Hepatocyte (in vitro differentiated cells): Measurements from ENCODE around the gene DOP1B. TPM values are rescaled to one million over a fixed set of nuclear protein-coding genes. Genes with fewer than 3 reads are reported as not detected.
A peak's percentile ranks its signal among the peaks of the same experiment; 100 is the strongest.

Experiments
- DNase-seq: peaks from one replicate; pipeline ENCODE4 v3.0.0-alpha.2; 2016; ENCODE audit warnings: low spot score
- H2AFZ ChIP-seq: fragments of 200-600 bp; sonication (generic); 2 replicates; pipeline ENCODE4 v1.6.0; 2016; ENCODE audit warnings: antibody characterized with exemption, mild to moderate bottlenecking
- H3K27ac ChIP-seq: fragments of 200-600 bp; sonication (generic); 2 replicates; pipeline ENCODE4 v1.5.1; 2016; ENCODE audit warnings: mild to moderate bottlenecking
- H3K27me3 ChIP-seq: fragments of 200-600 bp; sonication (generic); 2 replicates; pipeline ENCODE4 v1.6.1; 2016
- H3K36me3 ChIP-seq: fragments of 200-600 bp; sonication (generic); replicated peaks from 2 replicates; pipeline ENCODE4 v1.5.1; 2016; ENCODE audit warnings: low read depth; ENCODE audit not compliant: insufficient read depth
- H3K4me1 ChIP-seq: fragments of 200-600 bp; sonication (generic); 2 replicates; pipeline ENCODE4 v1.5.1; 2016; ENCODE audit warnings: mild to moderate bottlenecking, moderate library complexity; ENCODE audit not compliant: insufficient read depth
- H3K4me2 ChIP-seq: fragments of 200-600 bp; sonication (generic); 2 replicates; pipeline ENCODE4 v1.6.0; 2016
- H3K4me3 ChIP-seq: fragments of 200-600 bp; sonication (generic); 2 replicates; pipeline ENCODE4 v1.5.1; 2016; ENCODE audit warnings: mild to moderate bottlenecking
- H3K79me2 ChIP-seq: fragments of 200-600 bp; sonication (generic); 2 replicates; pipeline ENCODE4 v1.6.0; 2017; ENCODE audit warnings: mild to moderate bottlenecking
- H3K9me2 ChIP-seq: fragments of 200-600 bp; sonication (generic); replicated peaks from 2 replicates; pipeline ENCODE4 v1.6.0; 2017; ENCODE audit warnings: mild to moderate bottlenecking; ENCODE audit not compliant: insufficient read depth
- H3K9me3 ChIP-seq: fragments of 200-600 bp; sonication (generic); 2 replicates; pipeline ENCODE4 v1.5.1; 2016; ENCODE audit warnings: low read depth, mild to moderate bottlenecking
- H4K20me1 ChIP-seq: fragments of 200-600 bp; sonication (generic); 2 replicates; pipeline ENCODE4 v1.6.0; 2016; ENCODE audit warnings: mild to moderate bottlenecking; ENCODE audit not compliant: insufficient read depth, poor library complexity, severe bottlenecking
- CTCF ChIP-seq: fragments of 200-600 bp; sonication (generic); IDR thresholded peaks from 2 replicates; pipeline ENCODE4 v1.5.1; 2016; ENCODE audit warnings: antibody characterized with exemption, mild to moderate bottlenecking; ENCODE audit not compliant: poor library complexity
- EZH2 ChIP-seq: fragments of 200-600 bp; sonication (generic); IDR thresholded peaks from 2 replicates; pipeline ENCODE4 v1.6.1; 2016; ENCODE audit warnings: antibody characterized with exemption, mild to moderate bottlenecking, borderline replicate concordance
- EZH2phosphoT487 ChIP-seq: fragments of 200-600 bp; sonication (generic); IDR thresholded peaks from one replicate; pipeline ENCODE4 v1.6.1; 2018; ENCODE audit warnings: antibody characterized with exemption, mild to moderate bottlenecking, low read depth, moderate library complexity; ENCODE audit not compliant: unreplicated experiment, severe bottlenecking
- WGBS: methylation state at CpG from one replicate; pipeline ENCODE4 v1.1.6; 2016; ENCODE audit warnings: low lambda C conversion rate; ENCODE audit errors: missing lambda C conversion rate; 5-methylcytosine and 5-hydroxymethylcytosine counted together
- polyA plus RNA-seq: library from polyadenylated mRNA; unstranded; fragments of >200 nt; fragmentation: Nextera tagmentation; extraction: Ambion mirVana; gene quantifications from 2 replicates; pipeline ENCODE4 v1.2.1, GENCODE V29; 2016
- total RNA-seq: library from RNA; depleted of rRNA; stranded (reverse); fragments of >200 nt; gene quantifications from 2 replicates; pipeline ENCODE4 v1.2.3, GENCODE V29; 2014

The DOP1B gene
- total and polyA plus RNA-seq, 2 experiments from 2014 or later, result 6.6 to 17.7 TPM

GRCh38 chr21:36111238-36111637 is 45.4 kb upstream of the DOP1B start:
- Histone ChIP-seq H3K4me1 (peaks cover 4% of the 10 kb centered on the region), H3K27me3 (peaks cover 5% of the 10 kb centered on the region), H3K4me3 (no peak overlapping the region), H3K4me2 (no peak overlapping the region), H3K9me3 (no peaks in the 10 kb centered on the region), H3K27ac (no peak overlapping the region), H3K79me2 (no peaks in the 10 kb centered on the region), H3K36me3 (no peaks in the 10 kb centered on the region), H3K9me2 (no peaks in the 10 kb centered on the region), H2AFZ (no peak overlapping the region), H4K20me1 (no peaks in the 10 kb centered on the region)
- DNase-seq, result no peak
- TF ChIP-seq CTCF, result no peak
- WGBS, result 76% methylated on average over 8 of the region's 8 CpGs

GRCh38 chr21:36113647-36114428 is 42.8 kb upstream of the DOP1B start:
- Histone ChIP-seq H3K4me3 (no peak overlapping the region), H3K4me1 (peaks cover 4% of the 10 kb centered on the region), H3K36me3 (no peaks in the 10 kb centered on the region), H3K9me3 (no peaks in the 10 kb centered on the region), H3K79me2 (no peaks in the 10 kb centered on the region), H3K4me2 (peak overlapping the region; percentile 41), H2AFZ (no peak overlapping the region), H4K20me1 (no peaks in the 10 kb centered on the region), H3K9me2 (no peaks in the 10 kb centered on the region), H3K27ac (no peak overlapping the region), H3K27me3 (no peaks in the 10 kb centered on the region)
- 74% methylated on average over 16 of the region's 17 CpGs for WGBS
- no peak for DNase-seq
- no peak for TF ChIP-seq EZH2
- no peak for TF ChIP-seq CTCF
- TF ChIP-seq EZH2phosphoT487, result no peak

GRCh38 chr21:36115138-36115730 is 41.4 kb upstream of the DOP1B start:
- Histone ChIP-seq H3K36me3 (no peaks in the 10 kb centered on the region), H3K79me2 (no peaks in the 10 kb centered on the region), H3K27me3 (no peaks in the 10 kb centered on the region), H3K9me2 (no peaks in the 10 kb centered on the region), H2AFZ (no peak overlapping the region), H3K4me1 (peaks cover 4% of the 10 kb centered on the region), H3K4me2 (no peak overlapping the region), H3K4me3 (no peak overlapping the region), H4K20me1 (no peaks in the 10 kb centered on the region), H3K27ac (no peak overlapping the region), H3K9me3 (no peaks in the 10 kb centered on the region)
- 87% methylated on average over 5 of the region's 6 CpGs for WGBS
- TF ChIP-seq EZH2 (no peak), EZH2phosphoT487 (no peak), CTCF (no peak)
- no peak for DNase-seq
